Limb (tissue), 2 donors: ENCODE results near the gene ARAF.
"Not testable (repeated sequence)": the region's sequence is repeated elsewhere in the genome, so short reads cannot be mapped to it uniquely, and the experiment has no call there.

Experiments
- DNase-seq, 2 donors: peaks; one replicate each; pipeline ENCODE4 v3.0.0-alpha.2; 2016; ENCODE audit errors: extremely low spot score in 2 of 2

ARAF gene

GRCh38 chrX:47585273-47585672 lies 24.3 kb downstream of the ARAF start:
- DNase-seq = no peak

- no peak for DNase-seq
These were observed 25.2 kb downstream of the ARAF start for GRCh38 chrX:47586043-47586787.

- DNase-seq = no peak
These were observed 26.3 kb downstream of the ARAF start for GRCh38 chrX:47587091-47587891.

GRCh38 chrX:47587906-47588735 lies 27.1 kb downstream of the ARAF start:
- DNase-seq = no peak

GRCh38 chrX:47590984-47591383 lies 30.0 kb downstream of the ARAF start:
- DNase-seq = no peak

GRCh38 chrX:47593522-47593921 lies 32.5 kb downstream of the ARAF start:
- no peak for DNase-seq

- DNase-seq = no peak
These were observed 34.8 kb downstream of the ARAF start for GRCh38 chrX:47595716-47596251.

GRCh38 chrX:47596256-47596655 lies 35.3 kb downstream of the ARAF start:
- DNase-seq = no peak

- no peak for DNase-seq
These were observed 36.2 kb downstream of the ARAF start for GRCh38 chrX:47597222-47597621.

GRCh38 chrX:47603125-47603524 lies 42.1 kb downstream of the ARAF start:
- not testable (repeated sequence) for DNase-seq

GRCh38 chrX:47605024-47605423 lies 44.0 kb downstream of the ARAF start:
- DNase-seq = no peak

GRCh38 chrX:47607091-47607490 lies 46.1 kb downstream of the ARAF start:
- no peak for DNase-seq

- no peak for DNase-seq
These were observed 47.3 kb downstream of the ARAF start for GRCh38 chrX:47608130-47608810.

- no peak for DNase-seq
These were observed 49.5 kb downstream of the ARAF start for GRCh38 chrX:47610511-47610910.

GRCh38 chrX:47611489-47611888 lies 50.5 kb downstream of the ARAF start:
- no peak for DNase-seq

GRCh38 chrX:47611926-47612325 lies 50.9 kb downstream of the ARAF start:
- no peak for DNase-seq

- DNase-seq = no peak
These were observed 51.4 kb downstream of the ARAF start for GRCh38 chrX:47612418-47612817.

- no peak for DNase-seq
These were observed 52.1 kb downstream of the ARAF start for GRCh38 chrX:47613082-47613481.

GRCh38 chrX:47614618-47615017 lies 53.6 kb downstream of the ARAF start:
- DNase-seq = no peak

GRCh38 chrX:47618923-47619485 lies 58.0 kb downstream of the ARAF start:
- no peak for DNase-seq
